Measurements from ENCODE around the gene PTPN4. TPM values are rescaled to one million over a fixed set of nuclear protein-coding genes. Genes with fewer than 3 reads are reported as not detected.

The PTPN4 gene
- total RNA-seq, 1 experiment from 2014 or later: 80.5 TPM

DNA sequence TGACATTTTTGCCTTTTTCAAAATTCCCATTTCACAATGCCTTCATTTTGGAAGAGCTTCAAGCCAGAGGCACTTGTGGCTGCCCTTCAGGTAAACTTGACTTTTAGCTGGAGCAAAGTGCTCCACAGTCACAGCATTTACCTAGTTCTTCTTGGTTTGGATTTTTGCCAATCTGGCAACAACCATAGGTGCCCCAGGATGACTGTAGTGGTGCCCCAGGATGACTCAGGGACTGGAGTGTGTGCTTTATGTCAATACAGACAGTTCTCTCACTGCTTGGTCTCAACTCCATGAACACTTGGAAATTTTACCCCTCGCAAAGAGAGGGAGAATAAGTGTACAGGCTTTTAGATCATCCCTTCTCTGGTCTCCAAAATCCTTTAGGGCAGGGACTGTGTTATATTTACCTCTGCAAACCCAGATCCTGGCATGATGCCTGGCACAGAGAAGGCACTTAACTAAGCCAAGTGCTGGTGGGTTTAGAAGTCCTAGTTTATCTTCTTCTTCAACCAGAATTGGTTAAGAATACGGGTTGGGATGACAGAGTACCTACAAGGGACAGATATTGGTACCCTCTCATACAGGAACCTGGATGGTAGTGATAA, 15.3 kb upstream of the PTPN4 start:
- Histone ChIP-seq H2BK20ac (ENCODE audit: low read depth, low read length, poor library complexity, severe bottlenecking) (no peak overlapping the region), H2BK120ac (ENCODE audit: low read depth, low read length, poor library complexity, severe bottlenecking) (no peak overlapping the region), H3K79me2 (ENCODE audit: insufficient read depth, low read length) (no peaks in the 10 kb centered on the region), H4K20me1 (ENCODE audit: control insufficient read depth, insufficient read depth, insufficient read length) (no peaks in the 10 kb centered on the region), H2BK12ac (ENCODE audit: insufficient read length, low read depth, low read length) (no peak overlapping the region), H4K8ac (replicated peaks; ENCODE audit: insufficient read length, low read depth, low read length) (no peak overlapping the region), H2AFZ (ENCODE audit: low read length) (no peak overlapping the region), H2BK15ac (ENCODE audit: low read depth, low read length) (no peak overlapping the region), H3K56ac (ENCODE audit: insufficient read length, low read depth, low read length) (no peak overlapping the region), H3K4me1 (ENCODE audit: insufficient read depth, low read length) (0 out of 2 replicates have a peak, but pooled peaks cover 2% of the 10 kb centered on the region), H3K23me2 (ENCODE audit: insufficient read length, low read depth, low read length, poor library complexity, severe bottlenecking) (no peaks in the 10 kb centered on the region), H3K27me3 (ENCODE audit: insufficient read depth, low read length) (no peaks in the 10 kb centered on the region), H3K14ac (ENCODE audit: insufficient read depth, low read length) (no peak overlapping the region), H3K4me2 (ENCODE audit: insufficient read depth, insufficient read length, low read length) (no peak overlapping the region), H4K91ac (ENCODE audit: insufficient read length, low read depth, low read length) (no peak overlapping the region), H3K9me3 (ENCODE audit: control insufficient read depth, low read depth, low read length) (no peaks in the 10 kb centered on the region), H3K23ac (ENCODE audit: insufficient read length, low read depth, low read length) (no peak overlapping the region), H3K18ac (ENCODE audit: insufficient read length, low read depth, low read length) (no peak overlapping the region), H3K27ac (ENCODE audit: insufficient read length, low read depth, low read length) (no peak overlapping the region), H4K5ac (ENCODE audit: insufficient read length, low read depth, low read length) (no peak overlapping the region), H2AK5ac (ENCODE audit: insufficient read length, low read length) (no peak overlapping the region), H3K79me1 (ENCODE audit: insufficient read depth, low read depth, low read length, poor library complexity, severe bottlenecking) (no peaks in the 10 kb centered on the region), H3K9ac (ENCODE audit: extremely low read depth, insufficient read length, low read length) (no peak overlapping the region), H2BK5ac (ENCODE audit: insufficient read length, low read length) (no peak overlapping the region), H3T11ph (ENCODE audit: low read length) (no peak overlapping the region), H3K4ac (ENCODE audit: low read depth, low read length) (no peak overlapping the region)
- WGBS (ENCODE audit: extremely low coverage, insufficient read length, low lambda C conversion rate): no CpG with 5 or more reads among the region's 2 CpGs
- Mint-ChIP-seq H3K4me1 (peaks cover 16 to 17% of the 10 kb centered on the region in 2 experiments), H3K9me3 (no peaks in the 10 kb centered on the region), H3K27me3 (ENCODE audit: low read depth) (peaks cover 5% of the 10 kb centered on the region), H3K36me3 (ENCODE audit: insufficient read depth in 1 of 3, low read depth in 3 of 3) (no peaks in the 10 kb centered on the region), H3K4me3 (no peak overlapping the region), H3K27ac (no peak overlapping the region)
- no peak for DNase-seq
- TF ChIP-seq, protein P1, sequence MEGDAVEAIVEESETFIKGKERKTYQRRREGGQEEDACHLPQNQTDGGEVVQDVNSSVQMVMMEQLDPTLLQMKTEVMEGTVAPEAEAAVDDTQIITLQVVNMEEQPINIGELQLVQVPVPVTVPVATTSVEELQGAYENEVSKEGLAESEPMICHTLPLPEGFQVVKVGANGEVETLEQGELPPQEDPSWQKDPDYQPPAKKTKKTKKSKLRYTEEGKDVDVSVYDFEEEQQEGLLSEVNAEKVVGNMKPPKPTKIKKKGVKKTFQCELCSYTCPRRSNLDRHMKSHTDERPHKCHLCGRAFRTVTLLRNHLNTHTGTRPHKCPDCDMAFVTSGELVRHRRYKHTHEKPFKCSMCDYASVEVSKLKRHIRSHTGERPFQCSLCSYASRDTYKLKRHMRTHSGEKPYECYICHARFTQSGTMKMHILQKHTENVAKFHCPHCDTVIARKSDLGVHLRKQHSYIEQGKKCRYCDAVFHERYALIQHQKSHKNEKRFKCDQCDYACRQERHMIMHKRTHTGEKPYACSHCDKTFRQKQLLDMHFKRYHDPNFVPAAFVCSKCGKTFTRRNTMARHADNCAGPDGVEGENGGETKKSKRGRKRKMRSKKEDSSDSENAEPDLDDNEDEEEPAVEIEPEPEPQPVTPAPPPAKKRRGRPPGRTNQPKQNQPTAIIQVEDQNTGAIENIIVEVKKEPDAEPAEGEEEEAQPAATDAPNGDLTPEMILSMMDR (conservative IDR thresholded peaks at IDR 0.05): no peak
